ENCODE data around the gene IFT122.

Gene IFT122

GRCh38 chr3:129421236-129421883, 18.7 kb upstream of the IFT122 start:
- no peak for DNase-seq (ENCODE audit: extremely low spot score)
- POLR2A ChIA-PET: interaction anchor here (1.6 kb wide), 1 partner anchor 18 kb away, joined by 6 read pairs; the partner anchor contains the start of genes IFT122 and MBD4
- CTCF ChIA-PET: no interaction called here
- TF ChIP-seq ELF4 (IDR thresholded peaks at IDR 0.05) (no peak), FOXM1 (IDR thresholded peaks at IDR 0.05; ENCODE audit: borderline replicate concordance) (no peak), ARNT (IDR thresholded peaks at IDR 0.05) (no peak), SP1 (IDR thresholded peaks at IDR 0.05) (no peak), ZNF384 (IDR thresholded peaks at IDR 0.05) (no peak), HDGF (IDR thresholded peaks at IDR 0.05; ENCODE audit: borderline replicate concordance) (no peak), TARDBP (IDR thresholded peaks at IDR 0.05) (no peak), CTBP1 (IDR thresholded peaks at IDR 0.05; ENCODE audit: borderline replicate concordance) (no peak), NFRKB (IDR thresholded peaks at IDR 0.05) (no peak), FOXK2 (IDR thresholded peaks at IDR 0.05) (no peak), FOXA1 (IDR thresholded peaks at IDR 0.05) (no peak), L3MBTL2 (conservative IDR thresholded peaks at IDR 0.05) (no peak), LEF1 (IDR thresholded peaks at IDR 0.05; ENCODE audit: borderline replicate concordance) (no peak), PKNOX1 (IDR thresholded peaks at IDR 0.05) (no peak)

- CTCF ChIA-PET: interaction anchor here (0.6 to 1.6 kb wide), 2 partner anchors 43 to 61 kb away, joined by 3 to 4 read pairs; no protein-coding TSS in a partner anchor
- no peak for DNase-seq (ENCODE audit: extremely low spot score)
- TF ChIP-seq FOXM1 (IDR thresholded peaks at IDR 0.05; ENCODE audit: borderline replicate concordance) (no peak), LEF1 (IDR thresholded peaks at IDR 0.05; ENCODE audit: borderline replicate concordance) (no peak), ELF4 (IDR thresholded peaks at IDR 0.05) (no peak), BHLHE40 (IDR thresholded peaks at IDR 0.05; ENCODE audit: borderline replicate concordance) (no peak), PKNOX1 (IDR thresholded peaks at IDR 0.05) (no peak), HDGF (IDR thresholded peaks at IDR 0.05; ENCODE audit: borderline replicate concordance) (no peak), FOXA1 (IDR thresholded peaks at IDR 0.05) (no peak), SUZ12 (IDR thresholded peaks at IDR 0.05) (no peak), ZNF384 (IDR thresholded peaks at IDR 0.05) (no peak), L3MBTL2 (conservative IDR thresholded peaks at IDR 0.05) (no peak), TARDBP (IDR thresholded peaks at IDR 0.05) (no peak), SP1 (IDR thresholded peaks at IDR 0.05) (no peak)
- POLR2A ChIA-PET: interaction anchor here (1.0 kb wide), 1 partner anchor 18 kb away, joined by 4 read pairs; the partner anchor contains the start of genes IFT122 and MBD4
These were observed 17.9 kb upstream of the IFT122 start for GRCh38 chr3:129421988-129422745.

GRCh38 chr3:129422897-129423296, 17.1 kb upstream of the IFT122 start:
- POLR2A ChIA-PET: interaction anchor here (1.0 kb wide), 2 partner anchors 17 kb away, joined by 3 to 4 read pairs; partner anchors contain the start of genes IFT122 and MBD4
- no peak for DNase-seq (ENCODE audit: extremely low spot score)
- CTCF ChIA-PET: interaction anchor here (0.6 to 1.6 kb wide), 2 partner anchors 42 to 60 kb away, joined by 3 to 4 read pairs; no protein-coding TSS in a partner anchor
- TF ChIP-seq ELF4 (IDR thresholded peaks at IDR 0.05) (no peak), CTBP1 (IDR thresholded peaks at IDR 0.05; ENCODE audit: borderline replicate concordance) (no peak), FOXA1 (IDR thresholded peaks at IDR 0.05) (no peak), ZNF384 (IDR thresholded peaks at IDR 0.05) (no peak), BHLHE40 (IDR thresholded peaks at IDR 0.05; ENCODE audit: borderline replicate concordance) (no peak), PKNOX1 (IDR thresholded peaks at IDR 0.05) (no peak), NFRKB (IDR thresholded peaks at IDR 0.05) (no peak), TARDBP (IDR thresholded peaks at IDR 0.05) (no peak), FOXK2 (IDR thresholded peaks at IDR 0.05) (no peak), ARNT (IDR thresholded peaks at IDR 0.05) (no peak), SP1 (IDR thresholded peaks at IDR 0.05) (no peak)

- DNase-seq (ENCODE audit: extremely low spot score): no peak
- no peak for TF ChIP-seq HDGF (IDR thresholded peaks at IDR 0.05; ENCODE audit: borderline replicate concordance)
- TF ChIP-seq BHLHE40 (IDR thresholded peaks at IDR 0.05; ENCODE audit: borderline replicate concordance): no peak
- no peak for TF ChIP-seq ELF4 (IDR thresholded peaks at IDR 0.05)
- no peak for TF ChIP-seq FOXK2 (IDR thresholded peaks at IDR 0.05)
- no peak for TF ChIP-seq L3MBTL2 (conservative IDR thresholded peaks at IDR 0.05)
- no peak for TF ChIP-seq TARDBP (IDR thresholded peaks at IDR 0.05)
- TF ChIP-seq FOXA1 (IDR thresholded peaks at IDR 0.05): no peak
- TF ChIP-seq SP1 (IDR thresholded peaks at IDR 0.05): no peak
- TF ChIP-seq CTBP1 (IDR thresholded peaks at IDR 0.05; ENCODE audit: borderline replicate concordance): no peak
- TF ChIP-seq NFRKB (IDR thresholded peaks at IDR 0.05): no peak
- no peak for TF ChIP-seq ARNT (IDR thresholded peaks at IDR 0.05)
- no peak for TF ChIP-seq LEF1 (IDR thresholded peaks at IDR 0.05; ENCODE audit: borderline replicate concordance)
- no peak for TF ChIP-seq FOXM1 (IDR thresholded peaks at IDR 0.05; ENCODE audit: borderline replicate concordance)
- TF ChIP-seq ZNF384 (IDR thresholded peaks at IDR 0.05): no peak
- TF ChIP-seq SUZ12 (IDR thresholded peaks at IDR 0.05): no peak
- no peak for TF ChIP-seq PKNOX1 (IDR thresholded peaks at IDR 0.05)
- CTCF ChIA-PET: interaction anchor here (1.6 kb wide), 1 partner anchor 59 kb away, joined by 4 read pairs; no protein-coding TSS in a partner anchor
- POLR2A ChIA-PET: interaction anchor here (1.0 kb wide), 1 partner anchor 16 kb away, joined by 3 read pairs; the partner anchor contains the start of genes IFT122 and MBD4
These were observed 15.7 kb upstream of the IFT122 start for GRCh38 chr3:129424185-129424841.

Data from HEK293T (cell line).